Epithelial cell of esophagus (primary cell): ENCODE results near the gene EVI5L.

Experiments
- DNase-seq: peaks from one replicate; pipeline ENCODE4 v3.0.0; 2010; ENCODE audit warnings: low read depth
- H3K4me3 ChIP-seq: 2 replicates; pipeline ENCODE4 v1.5.1; 2011; ENCODE audit warnings: mild to moderate bottlenecking, low read length, control low read depth
- TF ChIP-seq, protein P1 (sequence below): IDR thresholded peaks from 2 replicates; pipeline ENCODE4 v1.5.1; 2011; ENCODE audit warnings: low read depth, mild to moderate bottlenecking, low read length, control low read depth, inconsistent platforms; ENCODE audit not compliant: insufficient read depth; ENCODE audit errors: missing control alignments

Gene EVI5L

DNA sequence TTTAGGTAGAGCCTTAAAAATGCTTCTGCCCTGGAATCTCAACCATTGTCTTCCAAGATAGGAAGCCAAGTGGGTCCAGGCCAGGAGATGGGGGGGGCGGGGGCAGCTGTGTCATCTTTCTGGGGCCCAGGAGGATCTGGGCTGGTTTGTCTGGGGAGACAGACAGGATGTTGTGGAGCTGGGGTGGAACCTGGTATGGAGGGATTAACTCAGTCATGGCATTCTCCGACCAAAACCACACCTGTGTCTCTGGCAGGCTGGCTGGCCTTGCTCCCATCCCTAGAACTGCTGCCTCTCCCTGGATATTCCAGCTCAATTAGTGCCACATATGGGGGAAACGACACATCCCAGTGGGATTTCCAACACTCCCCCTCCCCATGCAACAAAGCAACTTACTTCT is 70.9 kb downstream of the EVI5L start:
- TF ChIP-seq, protein P1, sequence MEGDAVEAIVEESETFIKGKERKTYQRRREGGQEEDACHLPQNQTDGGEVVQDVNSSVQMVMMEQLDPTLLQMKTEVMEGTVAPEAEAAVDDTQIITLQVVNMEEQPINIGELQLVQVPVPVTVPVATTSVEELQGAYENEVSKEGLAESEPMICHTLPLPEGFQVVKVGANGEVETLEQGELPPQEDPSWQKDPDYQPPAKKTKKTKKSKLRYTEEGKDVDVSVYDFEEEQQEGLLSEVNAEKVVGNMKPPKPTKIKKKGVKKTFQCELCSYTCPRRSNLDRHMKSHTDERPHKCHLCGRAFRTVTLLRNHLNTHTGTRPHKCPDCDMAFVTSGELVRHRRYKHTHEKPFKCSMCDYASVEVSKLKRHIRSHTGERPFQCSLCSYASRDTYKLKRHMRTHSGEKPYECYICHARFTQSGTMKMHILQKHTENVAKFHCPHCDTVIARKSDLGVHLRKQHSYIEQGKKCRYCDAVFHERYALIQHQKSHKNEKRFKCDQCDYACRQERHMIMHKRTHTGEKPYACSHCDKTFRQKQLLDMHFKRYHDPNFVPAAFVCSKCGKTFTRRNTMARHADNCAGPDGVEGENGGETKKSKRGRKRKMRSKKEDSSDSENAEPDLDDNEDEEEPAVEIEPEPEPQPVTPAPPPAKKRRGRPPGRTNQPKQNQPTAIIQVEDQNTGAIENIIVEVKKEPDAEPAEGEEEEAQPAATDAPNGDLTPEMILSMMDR: no peak
- DNase-seq: peak; percentile 40
- H3K4me3 ChIP-seq: no peak overlapping the region

DNA sequence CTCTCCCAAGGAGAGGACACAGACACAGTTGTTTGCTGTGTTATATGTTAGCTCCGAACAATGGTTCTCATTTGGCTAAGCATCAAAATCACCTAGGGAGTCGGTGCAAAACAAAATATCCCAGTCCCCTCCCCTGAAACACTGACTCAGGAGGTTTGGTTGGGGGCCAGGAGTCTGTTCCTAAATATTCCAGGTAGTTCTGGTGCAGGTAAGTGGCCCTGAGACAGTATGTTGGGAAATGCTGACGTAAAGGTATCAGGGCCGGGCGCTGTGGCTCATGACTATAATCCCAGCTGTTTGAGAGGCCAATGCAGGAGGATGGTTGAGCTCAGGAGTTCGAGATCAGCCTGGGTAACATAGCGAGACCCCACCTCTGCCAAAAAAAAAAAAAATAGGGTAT is 71.3 kb downstream of the EVI5L start:
- no peak for DNase-seq
- no peak overlapping the region for H3K4me3 ChIP-seq
- TF ChIP-seq, protein P1: no peak

DNA sequence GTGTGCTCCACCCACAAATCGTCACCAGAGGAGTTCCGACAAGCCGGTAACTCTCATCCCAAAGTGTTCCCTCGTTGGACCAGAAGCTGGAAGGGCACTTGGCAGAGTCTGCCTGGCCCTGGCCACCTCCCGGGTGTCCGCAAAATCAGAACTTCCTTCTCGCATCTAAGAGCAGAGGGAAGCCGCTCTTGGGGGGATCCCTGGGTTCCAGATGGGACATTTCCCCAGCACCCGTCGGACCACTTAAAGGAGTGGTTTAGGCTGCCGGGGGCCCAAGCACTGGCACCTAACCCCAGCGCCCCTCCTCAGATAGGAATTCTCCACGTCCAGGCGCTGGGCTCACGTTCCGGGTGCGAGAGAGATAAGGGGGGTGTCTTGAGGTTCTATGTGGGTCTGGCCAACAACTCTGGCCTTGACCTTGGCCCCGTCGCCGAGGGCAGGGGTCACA is 72.8 kb downstream of the EVI5L start:
- peak; percentile 51 for DNase-seq
- TF ChIP-seq, protein P1: no peak

DNA sequence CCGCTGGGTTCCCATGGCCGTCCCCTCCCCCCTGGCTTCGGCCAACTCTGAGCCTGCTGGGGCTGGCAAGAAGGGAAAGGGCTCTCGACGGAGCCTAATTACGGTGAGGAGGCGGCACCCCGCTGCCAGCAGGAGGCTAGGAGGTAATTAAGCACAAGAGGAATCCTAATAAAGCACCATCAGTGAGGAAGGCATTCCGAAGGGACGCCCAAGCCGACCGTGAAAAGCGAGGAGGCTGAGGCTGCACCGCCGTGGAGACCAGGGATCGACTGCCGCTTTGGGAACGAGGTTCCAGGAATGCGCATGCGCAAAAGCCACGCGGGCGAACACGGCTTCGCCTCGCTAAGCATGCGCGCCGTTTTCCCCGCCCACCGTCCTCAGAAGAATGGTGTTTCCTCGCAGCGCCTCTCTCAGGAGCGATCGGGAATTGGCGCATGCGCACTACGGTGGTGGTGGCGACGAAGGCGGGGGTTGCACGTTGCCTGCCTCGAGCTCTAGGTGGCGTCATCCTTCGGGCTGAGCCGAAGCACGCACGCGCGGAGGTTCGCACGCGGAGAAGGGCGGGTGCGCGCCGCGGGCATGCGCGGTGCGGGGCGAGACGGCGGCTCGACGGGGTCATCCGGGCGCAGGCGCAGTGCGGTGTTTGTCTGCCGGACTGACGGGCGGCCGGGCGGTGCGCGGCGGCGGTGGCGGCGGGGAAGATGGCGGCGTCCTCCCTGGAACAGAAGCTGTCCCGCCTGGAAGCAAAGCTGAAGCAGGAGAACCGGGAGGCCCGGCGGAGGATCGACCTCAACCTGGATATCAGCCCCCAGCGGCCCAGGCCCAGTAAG is 73.4 kb downstream of the EVI5L start, which contains the start of gene MAP2K7:
TSS of gene MAP2K7 (plus strand) at position 634 of the 830 bp plus-strand sequence. CDS start at position 702, 68 bp downstream.
- TF ChIP-seq, protein P1: peak; percentile 53
- DNase-seq: peak; percentile 98
- peak within 1 kb of the TSS; percentile 92 for H3K4me3 ChIP-seq

More for the DNA sequence above, 72.8 kb downstream of the EVI5L start:
- H3K4me3 ChIP-seq: peak overlapping the region; percentile 92

DNA sequence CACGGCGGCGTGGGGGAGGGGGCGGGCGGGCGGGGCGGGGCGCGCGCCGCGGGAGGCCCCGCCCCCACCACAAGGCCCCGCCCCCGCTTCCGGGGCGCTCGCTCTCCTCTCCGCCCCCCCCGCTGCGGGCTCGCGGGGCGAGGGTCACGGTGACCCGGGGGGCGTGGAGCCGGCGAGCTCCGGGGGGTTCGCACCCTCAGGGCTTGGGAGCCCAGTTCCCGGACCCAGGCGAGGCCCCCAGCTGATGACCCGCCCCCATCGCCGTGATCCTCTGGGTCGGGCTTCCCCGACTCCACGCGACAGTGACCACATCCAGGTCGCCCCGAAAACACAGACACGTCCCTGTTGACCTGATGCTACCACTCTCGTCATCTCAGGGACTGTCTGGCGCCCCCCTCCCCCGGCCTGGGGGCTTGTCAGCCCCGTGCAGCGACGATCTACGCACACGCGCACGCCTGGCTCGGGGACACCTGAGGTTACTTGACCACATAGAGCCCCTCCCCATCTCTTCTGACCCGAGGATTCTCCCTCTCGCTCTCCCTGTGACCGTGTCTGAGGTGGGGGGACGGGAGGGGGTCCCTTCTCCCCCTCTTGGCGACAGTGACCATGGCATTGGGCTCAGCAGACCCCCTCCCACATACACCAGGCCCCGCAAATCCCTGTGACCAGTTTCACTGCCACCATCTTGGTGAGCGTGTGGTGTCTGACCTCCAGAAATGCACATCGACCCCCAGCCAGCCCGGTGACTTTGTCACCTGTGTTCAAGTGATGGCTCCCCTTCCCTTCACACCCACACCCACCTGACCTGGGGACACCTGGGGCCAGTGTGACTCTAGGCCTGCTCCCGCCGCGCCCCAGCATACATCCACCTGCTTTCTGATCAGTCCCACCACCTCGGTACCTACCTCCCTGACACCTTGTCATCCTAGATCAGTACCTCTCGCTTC is 74.3 kb downstream of the EVI5L start:
- peak overlapping the region; percentile 88 for H3K4me3 ChIP-seq
- DNase-seq: no peak
- TF ChIP-seq, protein P1: no peak

DNA sequence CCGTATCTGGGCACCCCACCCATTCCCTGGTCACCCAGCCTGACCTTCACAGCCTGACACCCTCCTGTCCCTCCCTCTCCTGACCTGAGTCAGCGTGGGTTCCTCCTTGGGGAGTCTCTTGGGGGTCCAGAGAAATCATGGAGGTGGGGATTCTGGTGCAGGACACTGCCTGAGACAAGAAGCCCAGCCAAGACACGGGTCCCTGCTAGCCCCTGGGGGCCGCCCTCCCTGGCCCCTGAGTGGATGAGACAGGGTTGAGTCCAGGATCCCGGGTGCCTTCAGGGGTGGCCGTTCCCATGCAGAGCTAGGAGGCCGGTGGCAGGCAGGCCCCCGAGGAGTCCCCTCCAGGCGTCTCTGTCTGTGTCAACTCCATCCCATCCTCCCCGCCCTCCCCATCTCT is 75.2 kb downstream of the EVI5L start:
- peak overlapping the region; percentile 88 for H3K4me3 ChIP-seq
- TF ChIP-seq, protein P1: no peak
- no peak for DNase-seq
